Cardiac muscle cell (in vitro differentiated cells and primary cell): ENCODE results near the gene ARID5A. TPM values are rescaled to one million over a fixed set of nuclear protein-coding genes. Genes with fewer than 3 reads are reported as not detected.
"Not testable (repeated sequence)": the region's sequence is repeated elsewhere in the genome, so short reads cannot be mapped to it uniquely, and the experiment has no call there.

Experiments
- DNase-seq, 2 donors: peaks; one replicate each; pipeline versions ENCODE4 v3.0.0 to v3.0.0-alpha.2; 2010 to 2017; ENCODE audit warnings: low read depth in 1 of 2, low spot score in 1 of 2
- H3K27ac ChIP-seq: fragments of 200-600 bp; sonication (generic); 2 replicates; pipeline ENCODE4 v1.5.1; 2016
- H3K27me3 ChIP-seq: fragments of 200-600 bp; sonication (generic); 2 replicates; pipeline ENCODE4 v1.6.0; 2016; ENCODE audit warnings: control low read depth
- H3K36me3 ChIP-seq: fragments of 200-600 bp; sonication (generic); 2 replicates; pipeline ENCODE4 v1.5.1; 2016; ENCODE audit warnings: control low read depth
- H3K4me1 ChIP-seq: fragments of 200-600 bp; sonication (generic); 2 replicates; pipeline ENCODE4 v1.8.1; 2017; ENCODE audit warnings: low read depth, mild to moderate bottlenecking, mixed run types
- H3K4me3 ChIP-seq: fragments of 200-600 bp; sonication (generic); 2 replicates; pipeline ENCODE4 v1.5.1; 2016; ENCODE audit warnings: mild to moderate bottlenecking
- H3K9me3 ChIP-seq: fragments of 200-600 bp; sonication (generic); 2 replicates; pipeline ENCODE4 v1.5.1; 2017; ENCODE audit warnings: low read depth, mild to moderate bottlenecking, control low read depth
- polyA plus RNA-seq: library from polyadenylated mRNA; unstranded; fragments of >200 nt; fragmentation: Nextera tagmentation; extraction: Ambion mirVana; gene quantifications from 2 replicates; pipeline ENCODE4 v1.2.1, GENCODE V29; 2016
- total RNA-seq: library from RNA; depleted of rRNA; stranded (reverse); fragments of >200 nt; gene quantifications from 2 replicates; pipeline ENCODE4 v1.2.3, GENCODE V29; 2016
- TF ChIP-seq, protein P1 (sequence below): IDR thresholded peaks from 2 replicates; pipeline ENCODE4 v1.5.1; 2012; ENCODE audit warnings: low read depth, mild to moderate bottlenecking, low read length

ARID5A gene
- total and polyA plus RNA-seq, 2 experiments from 2014 or later = 7.6 to 7.8 TPM

DNA sequence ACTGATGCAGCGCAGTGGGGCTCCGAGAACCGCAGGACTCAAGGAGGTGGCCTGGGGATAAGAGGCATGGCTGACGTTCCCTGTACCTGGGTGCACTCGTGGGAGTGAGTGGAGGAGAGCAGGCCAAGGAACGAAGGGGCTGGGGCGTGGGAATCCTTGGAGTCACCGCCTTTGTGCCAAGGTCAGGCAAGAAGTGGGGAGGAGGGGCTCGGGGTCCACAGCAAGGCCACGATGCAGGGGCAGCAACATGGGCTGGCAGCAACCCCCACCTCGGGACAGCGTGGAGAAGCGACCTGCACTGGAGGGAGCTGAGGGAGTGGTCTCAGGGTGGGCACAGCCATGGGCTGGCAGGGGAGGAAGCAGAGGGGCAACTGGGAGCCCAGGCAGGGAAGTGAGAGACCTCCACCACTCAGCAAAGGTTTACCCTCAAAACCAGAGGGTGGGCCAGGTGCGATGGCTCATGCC lies 18.6 kb downstream of the ARID5A start:
- no peaks in the 10 kb centered on the region for H3K27me3 ChIP-seq
- H3K4me3 ChIP-seq = no peak overlapping the region
- DNase-seq = no peak
- TF ChIP-seq, protein P1, sequence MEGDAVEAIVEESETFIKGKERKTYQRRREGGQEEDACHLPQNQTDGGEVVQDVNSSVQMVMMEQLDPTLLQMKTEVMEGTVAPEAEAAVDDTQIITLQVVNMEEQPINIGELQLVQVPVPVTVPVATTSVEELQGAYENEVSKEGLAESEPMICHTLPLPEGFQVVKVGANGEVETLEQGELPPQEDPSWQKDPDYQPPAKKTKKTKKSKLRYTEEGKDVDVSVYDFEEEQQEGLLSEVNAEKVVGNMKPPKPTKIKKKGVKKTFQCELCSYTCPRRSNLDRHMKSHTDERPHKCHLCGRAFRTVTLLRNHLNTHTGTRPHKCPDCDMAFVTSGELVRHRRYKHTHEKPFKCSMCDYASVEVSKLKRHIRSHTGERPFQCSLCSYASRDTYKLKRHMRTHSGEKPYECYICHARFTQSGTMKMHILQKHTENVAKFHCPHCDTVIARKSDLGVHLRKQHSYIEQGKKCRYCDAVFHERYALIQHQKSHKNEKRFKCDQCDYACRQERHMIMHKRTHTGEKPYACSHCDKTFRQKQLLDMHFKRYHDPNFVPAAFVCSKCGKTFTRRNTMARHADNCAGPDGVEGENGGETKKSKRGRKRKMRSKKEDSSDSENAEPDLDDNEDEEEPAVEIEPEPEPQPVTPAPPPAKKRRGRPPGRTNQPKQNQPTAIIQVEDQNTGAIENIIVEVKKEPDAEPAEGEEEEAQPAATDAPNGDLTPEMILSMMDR = no peak
- no peak overlapping the region for H3K27ac ChIP-seq
- no peaks in the 10 kb centered on the region for H3K4me1 ChIP-seq
- no peaks in the 10 kb centered on the region for H3K9me3 ChIP-seq
- no peaks in the 10 kb centered on the region for H3K36me3 ChIP-seq

DNA sequence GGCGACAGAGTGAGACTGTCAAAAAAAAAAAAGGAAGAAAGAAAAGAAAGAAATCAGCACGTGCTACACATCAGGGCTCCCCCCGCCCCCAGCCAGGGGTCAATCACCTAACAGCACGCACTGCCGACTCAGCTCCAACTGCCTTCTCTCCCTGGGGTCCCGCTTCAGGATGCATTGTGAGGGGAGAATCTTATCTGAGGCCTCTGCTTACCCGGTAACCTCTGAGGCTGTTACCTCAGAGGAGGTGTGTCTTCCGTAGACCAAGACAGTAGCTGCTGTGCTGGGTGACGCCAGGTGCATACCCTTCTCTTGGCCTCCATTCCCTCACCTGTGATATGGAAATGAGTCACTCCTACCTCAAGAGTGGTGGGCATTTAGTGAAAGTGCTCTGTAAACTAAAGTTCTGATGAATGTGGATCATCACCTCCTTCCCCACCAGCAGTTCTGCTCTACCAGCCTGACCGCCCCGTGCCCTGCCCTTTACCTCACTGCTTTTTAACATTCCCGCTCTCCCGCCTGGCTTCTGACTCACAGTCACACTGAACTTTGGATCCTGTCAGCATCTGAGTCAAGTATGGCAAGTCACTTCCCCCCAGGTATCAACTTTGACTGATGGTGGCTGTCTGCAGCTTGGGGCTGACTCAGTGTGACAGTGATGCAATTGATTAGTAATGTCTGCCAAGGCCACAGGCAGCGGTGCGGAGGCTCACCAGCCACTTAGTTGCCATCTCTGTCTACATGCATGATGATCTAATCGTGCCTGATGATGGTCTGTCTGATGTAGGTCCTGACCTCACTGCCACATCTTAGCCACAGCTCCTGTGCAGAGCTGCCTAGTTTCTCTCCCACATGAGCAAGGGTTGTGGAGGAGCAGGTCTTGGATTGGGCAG lies 20.1 kb downstream of the ARID5A start:
- Histone ChIP-seq H3K4me3 (no peak overlapping the region), H3K4me1 (no peaks in the 10 kb centered on the region), H3K9me3 (no peaks in the 10 kb centered on the region), H3K36me3 (no peaks in the 10 kb centered on the region), H3K27me3 (no peaks in the 10 kb centered on the region), H3K27ac (no peak overlapping the region)
- TF ChIP-seq, protein P1 = no peak
- peak in 1 of 2 donors; percentile 44 for DNase-seq

DNA sequence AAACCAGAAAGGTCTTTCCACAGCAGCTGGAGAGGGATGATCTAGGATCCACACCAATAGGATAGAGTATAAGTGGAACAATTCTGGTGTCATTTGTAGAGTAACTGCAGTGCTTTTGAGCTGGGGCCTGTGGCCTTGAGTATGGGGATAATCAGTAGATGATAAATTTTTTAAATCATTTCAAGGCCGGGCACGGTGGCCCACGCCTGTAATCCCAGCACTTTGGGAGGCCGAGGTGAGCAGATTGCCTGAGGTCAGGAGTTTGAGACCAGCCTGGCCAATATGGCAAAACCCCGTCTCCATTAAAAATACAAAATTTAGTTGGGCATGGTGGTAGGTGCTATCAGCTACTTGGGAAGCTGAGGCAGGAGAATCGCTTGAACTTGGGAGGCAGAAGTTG lies 20.9 kb downstream of the ARID5A start:
- not testable (repeated sequence) for H3K9me3 ChIP-seq, H3K27me3 ChIP-seq, H3K27ac ChIP-seq, H3K4me3 ChIP-seq, H3K4me1 ChIP-seq, DNase-seq, H3K36me3 ChIP-seq

DNA sequence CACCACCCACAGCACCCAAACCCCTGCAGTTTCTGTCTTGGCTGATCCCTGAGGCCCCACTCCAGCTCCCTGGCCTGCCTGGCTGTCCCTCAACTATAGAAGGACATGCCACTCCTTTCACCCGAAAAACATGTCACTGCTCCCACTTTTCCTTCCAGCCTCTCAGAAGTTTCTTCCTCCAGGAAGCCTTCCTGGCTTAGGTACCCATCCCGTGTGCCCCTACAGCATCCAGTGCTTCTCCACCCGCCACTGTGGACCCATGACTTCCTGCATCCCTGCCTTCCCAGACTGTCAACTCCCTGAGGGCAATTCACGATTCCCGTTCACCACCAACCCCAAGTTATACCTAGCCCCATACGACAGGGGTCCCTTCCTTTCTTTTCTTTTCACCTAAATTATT lies 21.5 kb downstream of the ARID5A start:
- Histone ChIP-seq H3K27me3 (no peaks in the 10 kb centered on the region), H3K9me3 (no peaks in the 10 kb centered on the region), H3K36me3 (no peaks in the 10 kb centered on the region), H3K27ac (no peak overlapping the region), H3K4me3 (no peak overlapping the region), H3K4me1 (no peaks in the 10 kb centered on the region)
- DNase-seq = no peak
- TF ChIP-seq, protein P1 = no peak

DNA sequence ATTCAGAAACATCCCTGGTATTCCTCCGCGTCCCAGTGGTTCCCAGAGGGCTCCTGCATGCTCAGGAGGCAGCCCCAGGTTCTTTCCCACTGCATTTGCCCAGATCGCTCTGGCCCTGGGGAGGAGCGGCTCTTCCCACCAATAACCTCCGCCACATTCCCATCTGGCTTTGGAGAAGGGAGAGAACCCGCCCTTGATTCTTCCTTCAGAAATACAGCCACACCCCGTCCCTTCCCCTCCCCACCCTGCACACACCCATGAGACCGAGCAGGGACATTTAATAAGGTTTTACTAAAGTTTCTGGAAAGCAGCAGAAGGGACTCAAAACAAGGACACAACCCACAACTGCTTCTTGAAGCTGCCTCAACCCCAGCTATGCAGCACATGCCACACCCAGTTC lies 21.9 kb downstream of the ARID5A start:
- no peak overlapping the region for H3K4me3 ChIP-seq
- H3K27me3 ChIP-seq = no peaks in the 10 kb centered on the region
- no peak overlapping the region for H3K27ac ChIP-seq
- H3K36me3 ChIP-seq = no peaks in the 10 kb centered on the region
- TF ChIP-seq, protein P1 = no peak
- no peaks in the 10 kb centered on the region for H3K9me3 ChIP-seq
- DNase-seq = no peak
- H3K4me1 ChIP-seq = no peaks in the 10 kb centered on the region

DNA sequence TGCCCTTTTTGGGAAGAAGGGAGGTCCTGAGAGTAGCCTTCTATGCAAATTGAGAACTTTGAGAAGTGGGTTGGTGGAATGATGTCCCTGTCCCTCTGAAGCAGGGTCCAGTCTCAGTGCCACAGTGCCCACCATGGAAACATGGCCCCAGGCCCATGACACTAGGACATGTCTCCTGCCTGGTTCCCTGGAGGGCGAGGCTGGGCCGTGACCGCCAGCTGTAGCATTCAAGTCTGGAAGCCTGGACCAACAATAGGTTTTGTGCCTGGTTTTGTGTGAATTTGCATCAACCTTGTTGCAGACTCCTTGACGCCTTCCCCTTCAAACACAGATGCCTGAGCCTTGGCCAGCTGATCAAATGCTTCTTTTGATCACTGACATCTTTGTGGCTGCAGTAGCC lies 27.5 kb downstream of the ARID5A start:
- no peak overlapping the region for H3K4me3 ChIP-seq
- no peak for DNase-seq
- no peaks in the 10 kb centered on the region for H3K4me1 ChIP-seq
- no peaks in the 10 kb centered on the region for H3K9me3 ChIP-seq
- TF ChIP-seq, protein P1 = no peak
- H3K36me3 ChIP-seq = no peaks in the 10 kb centered on the region
- H3K27me3 ChIP-seq = no peaks in the 10 kb centered on the region
- no peak overlapping the region for H3K27ac ChIP-seq
